NOMO-1 (cell line): ENCODE measurements around the gene SCAPER.
"Not testable (repeated sequence)": the region's sequence is repeated elsewhere in the genome, so short reads cannot be mapped to it uniquely, and the experiment has no call there.

Experiments
- DNase-seq, 2 experiments: peaks; one replicate each; lab custom pipeline; 2025; ENCODE audit not compliant: unreplicated experiment in 2 of 2; lab: John Stamatoyannopoulos, UW

Gene SCAPER

DNA sequence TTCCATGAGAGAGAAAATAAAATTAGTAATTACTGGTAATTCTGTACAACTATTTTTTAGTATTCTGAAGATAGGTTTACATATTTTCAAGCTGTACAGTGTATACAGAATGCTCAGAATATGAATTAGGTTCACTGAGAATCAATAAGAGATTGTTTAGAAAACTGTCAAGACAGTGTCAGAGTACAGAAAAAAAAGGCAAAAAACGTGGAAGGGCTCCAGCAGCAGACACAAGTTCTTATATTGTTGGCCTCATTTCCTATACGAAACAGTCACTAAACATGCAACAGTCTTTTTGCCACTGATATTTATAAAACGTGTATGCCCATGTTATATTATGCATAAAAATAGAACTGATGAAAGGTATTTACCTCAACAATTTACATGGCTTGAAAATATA lies 464.7 kb downstream of the SCAPER start:
- DNase-seq, result no peak

GRCh38 chr15:76439542-76439941 lies 465.6 kb downstream of the SCAPER start:
- no peak for DNase-seq

- DNase-seq, result no peak
These were observed 471.2 kb downstream of the SCAPER start for GRCh38 chr15:76433798-76434400.

- DNase-seq, result not testable (repeated sequence)
These were observed 472.1 kb downstream of the SCAPER start for GRCh38 chr15:76433036-76433435.

DNA sequence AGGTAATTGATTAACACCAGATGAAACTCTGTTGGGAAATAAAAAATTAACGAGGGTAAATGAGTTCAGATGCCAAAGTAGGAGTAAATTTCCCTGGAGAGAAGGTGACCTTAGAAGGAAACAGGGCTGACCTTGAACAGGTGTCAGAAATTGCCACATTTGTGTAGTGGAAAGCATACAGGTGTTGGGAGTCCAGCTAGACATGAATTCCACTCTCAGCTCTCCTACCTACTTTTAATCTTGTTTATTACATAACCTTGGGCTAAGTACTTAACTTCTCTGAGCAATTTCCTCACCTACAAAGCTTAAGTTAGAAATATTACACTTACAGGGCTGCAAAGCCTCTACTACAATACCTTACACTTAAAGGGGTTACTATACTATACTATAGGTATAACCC lies 472.5 kb downstream of the SCAPER start:
- DNase-seq, result no peak

- DNase-seq, result no peak
These were observed 473.2 kb downstream of the SCAPER start for GRCh38 chr15:76431971-76432370.

- DNase-seq, result not testable (repeated sequence)
These were observed 474.4 kb downstream of the SCAPER start for GRCh38 chr15:76430711-76431110.

GRCh38 chr15:76429661-76430060 lies 475.5 kb downstream of the SCAPER start:
- no peak for DNase-seq

DNA sequence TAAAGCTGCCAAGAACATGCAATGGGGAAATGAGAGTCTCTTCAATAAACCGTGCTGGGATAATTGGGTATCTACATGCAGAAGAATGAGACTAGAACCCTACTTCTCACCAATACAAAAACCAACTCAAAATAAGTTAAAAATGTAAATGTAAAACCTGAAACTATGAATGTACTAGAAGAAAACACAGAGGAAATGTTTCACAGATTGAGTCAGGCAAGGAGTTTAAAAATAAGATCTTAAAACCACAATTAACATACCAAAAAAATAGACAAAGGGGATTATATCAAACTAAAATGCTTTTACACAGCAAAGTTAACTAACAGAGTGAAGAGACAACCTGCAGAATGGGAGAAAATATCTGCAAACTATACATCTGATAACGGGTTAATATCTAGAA lies 478.2 kb downstream of the SCAPER start:
- no peak for DNase-seq

GRCh38 chr15:76418352-76419140 lies 486.6 kb downstream of the SCAPER start:
- no peak for DNase-seq

- no peak for DNase-seq
These were observed 503.9 kb downstream of the SCAPER start for GRCh38 chr15:76401285-76401684.

GRCh38 chr15:76398317-76399104 lies 506.6 kb downstream of the SCAPER start:
- no peak for DNase-seq

DNA sequence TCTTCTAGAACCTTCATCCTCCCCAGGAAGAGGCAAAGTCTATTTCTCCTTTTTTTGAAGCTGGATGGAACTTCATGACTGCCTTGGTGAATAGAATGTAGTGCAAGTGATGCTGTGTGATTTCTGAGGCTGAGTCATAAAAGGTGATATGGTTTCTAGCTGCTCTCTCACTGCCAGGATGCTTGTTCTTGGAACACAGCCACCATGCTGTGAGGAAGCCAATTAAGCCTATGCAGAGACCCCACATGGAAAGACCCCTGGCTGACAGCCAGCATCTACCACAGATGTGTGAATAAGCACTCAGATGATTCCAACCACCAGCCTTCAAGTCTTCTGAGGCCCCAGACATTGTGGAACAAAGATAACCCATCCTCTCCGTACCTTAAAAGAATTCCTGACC lies 511.5 kb downstream of the SCAPER start:
- no peak for DNase-seq

GRCh38 chr15:76391847-76392246 lies 513.3 kb downstream of the SCAPER start:
- DNase-seq, result no peak

- no peak for DNase-seq
These were observed 513.8 kb downstream of the SCAPER start for GRCh38 chr15:76391309-76391708.

GRCh38 chr15:76390571-76390970 lies 514.6 kb downstream of the SCAPER start:
- DNase-seq, result no peak

- no peak for DNase-seq
These were observed 518.2 kb downstream of the SCAPER start for GRCh38 chr15:76386926-76387325.

GRCh38 chr15:76386178-76386577 lies 519.0 kb downstream of the SCAPER start:
- DNase-seq, result no peak

DNA sequence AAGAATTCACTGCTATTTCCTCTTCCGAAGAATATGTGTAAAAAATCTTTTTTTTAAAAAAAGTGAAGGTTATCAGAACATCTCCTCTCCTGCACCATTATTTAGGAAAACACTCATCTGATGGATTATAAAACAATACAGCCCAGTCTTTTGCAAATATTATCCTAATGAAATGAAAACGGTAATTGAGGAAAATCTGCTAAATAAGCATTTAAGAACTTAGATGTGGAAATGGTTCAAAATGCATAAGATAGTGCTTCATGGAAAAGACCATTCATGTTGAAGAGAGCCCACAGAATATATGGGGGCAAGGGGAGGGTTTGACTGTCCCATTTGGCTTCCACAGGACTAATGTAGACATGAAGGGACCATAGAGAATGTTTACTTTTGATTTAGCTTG lies 520.7 kb downstream of the SCAPER start:
- no peak for DNase-seq

DNA sequence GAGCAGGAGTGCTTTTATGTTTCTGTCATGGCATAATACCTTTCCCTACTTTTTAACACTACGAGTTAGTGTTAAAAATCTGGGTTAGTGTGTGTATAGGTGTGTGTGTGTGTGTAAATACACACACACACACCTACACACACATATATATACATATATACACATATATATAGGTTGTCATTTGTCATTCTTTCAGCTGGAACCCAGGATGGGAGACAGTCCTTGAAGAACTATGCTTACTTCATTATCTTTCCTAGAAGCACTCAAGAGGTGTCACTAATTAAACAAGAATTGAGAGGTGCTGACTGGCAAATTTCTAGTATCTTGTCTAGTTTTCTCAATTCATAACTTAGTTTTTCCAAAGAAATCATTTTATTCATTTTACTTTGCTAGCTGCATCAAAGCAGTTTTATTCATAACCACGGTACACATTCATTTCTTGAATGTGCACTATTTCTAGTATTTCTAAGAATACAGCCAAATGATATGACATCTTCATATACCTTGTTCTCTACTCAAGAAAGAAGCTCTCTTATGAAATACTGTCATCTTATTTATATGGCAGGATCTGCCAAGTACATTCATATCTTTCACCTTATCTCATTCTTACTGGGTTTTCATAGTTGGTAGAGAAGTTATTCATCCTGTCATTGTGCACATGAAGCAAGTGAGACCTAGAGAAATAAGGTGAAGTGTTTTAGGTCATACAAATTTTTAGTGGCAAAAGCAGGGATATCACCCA lies 522.0 kb downstream of the SCAPER start:
- DNase-seq, result no peak

GRCh38 chr15:76381366-76381765 lies 523.8 kb downstream of the SCAPER start:
- no peak for DNase-seq
